HEK293 (cell line): ENCODE measurements around the gene C3.

Experiments
- BCL11A ChIP-seq: fragments of 450-650 bp; formaldehyde crosslinking; IDR thresholded peaks from 2 replicates; pipeline ENCODE4 v1.5.1; 2016; ENCODE audit warnings: low read depth, missing biosample characterization, missing genetic modification characterization
- ZBTB48 ChIP-seq: fragments of 450-650 bp; formaldehyde crosslinking; IDR thresholded peaks from 2 replicates; pipeline ENCODE4 v1.5.1; 2016; ENCODE audit warnings: missing biosample characterization, missing genetic modification characterization
- ZNF174 ChIP-seq: fragments of 450-650 bp; formaldehyde crosslinking; IDR thresholded peaks from 2 replicates; pipeline ENCODE4 v1.5.0; 2017; ENCODE audit warnings: missing biosample characterization, mild to moderate bottlenecking, missing genetic modification characterization
- ZNF248 ChIP-seq: fragments of 450-650 bp; formaldehyde crosslinking; IDR thresholded peaks from 2 replicates; pipeline ENCODE4 v1.5.1; 2017; ENCODE audit warnings: missing biosample characterization, missing genetic modification characterization
- ZNF274 ChIP-seq, 2 experiments: fragments of 200-500 bp in 1 of 2; fragments of 450-650 bp in 1 of 2; sonication (Bioruptor generic) in 1 of 2; formaldehyde crosslinking in 1 of 2; IDR thresholded peaks; 2 replicates each; pipeline versions ENCODE4 v1.5.1 to v1.6.1; 2014 to 2016; ENCODE audit warnings: borderline replicate concordance in 1 of 2, inconsistent platforms in 1 of 2, low read length in 1 of 2, missing biosample characterization in 1 of 2, missing genetic modification characterization in 1 of 2
- ZNF292 ChIP-seq: fragments of 450-650 bp; formaldehyde crosslinking; IDR thresholded peaks from 2 replicates; pipeline ENCODE4 v1.5.1; 2016; ENCODE audit warnings: low read depth, missing biosample characterization, missing genetic modification characterization, borderline replicate concordance
- ZNF670 ChIP-seq: fragments of 450-650 bp; formaldehyde crosslinking; IDR thresholded peaks from 2 replicates; pipeline ENCODE4 v1.5.1; 2016; ENCODE audit warnings: missing biosample characterization, missing genetic modification characterization, low read depth
- TF ChIP-seq, protein P1 (sequence below): fragments of 450-650 bp; formaldehyde crosslinking; IDR thresholded peaks from 2 replicates; pipeline ENCODE4 v1.5.1; 2016; ENCODE audit warnings: missing biosample characterization, missing genetic modification characterization
- TF ChIP-seq, protein P2 (sequence below): fragments of 450-650 bp; formaldehyde crosslinking; IDR thresholded peaks from 2 replicates; pipeline ENCODE4 v1.5.1; 2016; ENCODE audit warnings: missing biosample characterization, missing genetic modification characterization, low read depth
- TF ChIP-seq, protein P3 (sequence below): fragments of 450-650 bp; formaldehyde crosslinking; IDR thresholded peaks from 2 replicates; pipeline ENCODE4 v1.5.1; 2016; ENCODE audit warnings: missing biosample characterization, missing genetic modification characterization
- TF ChIP-seq, protein P4 (sequence below): IDR thresholded peaks from 2 replicates; pipeline ENCODE4 v1.6.1; 2011; ENCODE audit warnings: mild to moderate bottlenecking, low read depth, low read length, borderline replicate concordance

DNA sequence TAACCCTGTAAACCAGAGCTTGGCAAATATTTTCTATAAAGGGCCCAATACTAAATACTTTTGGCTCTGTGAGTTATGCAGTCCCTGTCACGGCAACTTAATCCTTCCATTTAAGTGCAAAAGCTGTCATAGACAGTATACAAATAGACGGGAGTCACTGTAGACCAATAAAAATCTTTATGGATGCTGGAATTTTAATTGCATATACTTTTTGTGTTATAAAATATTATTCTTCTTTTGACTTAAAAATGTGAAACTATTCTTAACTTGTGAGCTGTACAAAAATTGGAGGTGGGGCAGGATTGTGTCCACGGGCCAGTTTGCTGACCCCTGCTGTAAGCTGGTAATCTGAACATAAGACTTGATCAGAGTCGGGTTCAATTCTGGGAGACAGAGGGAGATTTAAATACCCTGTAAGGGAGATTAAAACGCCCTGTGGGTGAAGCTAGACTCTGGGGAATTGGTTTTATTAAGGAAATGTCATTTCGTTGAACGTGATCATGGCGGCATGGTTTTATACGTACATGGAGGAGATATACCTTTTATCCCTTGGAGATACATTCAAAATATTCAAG is 72.2 kb downstream of the C3 start:
- no peak for TF ChIP-seq ZNF248 (tag by site-specific recombination)
- TF ChIP-seq ZNF174 (tag by site-specific recombination) = no peak
- no peak for TF ChIP-seq ZNF292 (tag by site-specific recombination)
- TF ChIP-seq, protein P1, sequence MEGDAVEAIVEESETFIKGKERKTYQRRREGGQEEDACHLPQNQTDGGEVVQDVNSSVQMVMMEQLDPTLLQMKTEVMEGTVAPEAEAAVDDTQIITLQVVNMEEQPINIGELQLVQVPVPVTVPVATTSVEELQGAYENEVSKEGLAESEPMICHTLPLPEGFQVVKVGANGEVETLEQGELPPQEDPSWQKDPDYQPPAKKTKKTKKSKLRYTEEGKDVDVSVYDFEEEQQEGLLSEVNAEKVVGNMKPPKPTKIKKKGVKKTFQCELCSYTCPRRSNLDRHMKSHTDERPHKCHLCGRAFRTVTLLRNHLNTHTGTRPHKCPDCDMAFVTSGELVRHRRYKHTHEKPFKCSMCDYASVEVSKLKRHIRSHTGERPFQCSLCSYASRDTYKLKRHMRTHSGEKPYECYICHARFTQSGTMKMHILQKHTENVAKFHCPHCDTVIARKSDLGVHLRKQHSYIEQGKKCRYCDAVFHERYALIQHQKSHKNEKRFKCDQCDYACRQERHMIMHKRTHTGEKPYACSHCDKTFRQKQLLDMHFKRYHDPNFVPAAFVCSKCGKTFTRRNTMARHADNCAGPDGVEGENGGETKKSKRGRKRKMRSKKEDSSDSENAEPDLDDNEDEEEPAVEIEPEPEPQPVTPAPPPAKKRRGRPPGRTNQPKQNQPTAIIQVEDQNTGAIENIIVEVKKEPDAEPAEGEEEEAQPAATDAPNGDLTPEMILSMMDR = no peak
- TF ChIP-seq, protein P2, sequence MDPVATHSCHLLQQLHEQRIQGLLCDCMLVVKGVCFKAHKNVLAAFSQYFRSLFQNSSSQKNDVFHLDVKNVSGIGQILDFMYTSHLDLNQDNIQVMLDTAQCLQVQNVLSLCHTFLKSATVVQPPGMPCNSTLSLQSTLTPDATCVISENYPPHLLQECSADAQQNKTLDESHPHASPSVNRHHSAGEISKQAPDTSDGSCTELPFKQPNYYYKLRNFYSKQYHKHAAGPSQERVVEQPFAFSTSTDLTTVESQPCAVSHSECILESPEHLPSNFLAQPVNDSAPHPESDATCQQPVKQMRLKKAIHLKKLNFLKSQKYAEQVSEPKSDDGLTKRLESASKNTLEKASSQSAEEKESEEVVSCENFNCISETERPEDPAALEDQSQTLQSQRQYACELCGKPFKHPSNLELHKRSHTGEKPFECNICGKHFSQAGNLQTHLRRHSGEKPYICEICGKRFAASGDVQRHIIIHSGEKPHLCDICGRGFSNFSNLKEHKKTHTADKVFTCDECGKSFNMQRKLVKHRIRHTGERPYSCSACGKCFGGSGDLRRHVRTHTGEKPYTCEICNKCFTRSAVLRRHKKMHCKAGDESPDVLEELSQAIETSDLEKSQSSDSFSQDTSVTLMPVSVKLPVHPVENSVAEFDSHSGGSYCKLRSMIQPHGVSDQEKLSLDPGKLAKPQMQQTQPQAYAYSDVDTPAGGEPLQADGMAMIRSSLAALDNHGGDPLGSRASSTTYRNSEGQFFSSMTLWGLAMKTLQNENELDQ (tag by site-specific recombination) = no peak
- TF ChIP-seq BCL11A (tag by site-specific recombination) = no peak
- TF ChIP-seq, protein P3, sequence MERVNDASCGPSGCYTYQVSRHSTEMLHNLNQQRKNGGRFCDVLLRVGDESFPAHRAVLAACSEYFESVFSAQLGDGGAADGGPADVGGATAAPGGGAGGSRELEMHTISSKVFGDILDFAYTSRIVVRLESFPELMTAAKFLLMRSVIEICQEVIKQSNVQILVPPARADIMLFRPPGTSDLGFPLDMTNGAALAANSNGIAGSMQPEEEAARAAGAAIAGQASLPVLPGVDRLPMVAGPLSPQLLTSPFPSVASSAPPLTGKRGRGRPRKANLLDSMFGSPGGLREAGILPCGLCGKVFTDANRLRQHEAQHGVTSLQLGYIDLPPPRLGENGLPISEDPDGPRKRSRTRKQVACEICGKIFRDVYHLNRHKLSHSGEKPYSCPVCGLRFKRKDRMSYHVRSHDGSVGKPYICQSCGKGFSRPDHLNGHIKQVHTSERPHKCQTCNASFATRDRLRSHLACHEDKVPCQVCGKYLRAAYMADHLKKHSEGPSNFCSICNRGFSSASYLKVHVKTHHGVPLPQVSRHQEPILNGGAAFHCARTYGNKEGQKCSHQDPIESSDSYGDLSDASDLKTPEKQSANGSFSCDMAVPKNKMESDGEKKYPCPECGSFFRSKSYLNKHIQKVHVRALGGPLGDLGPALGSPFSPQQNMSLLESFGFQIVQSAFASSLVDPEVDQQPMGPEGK (tag by site-specific recombination) = no peak
- no peak for TF ChIP-seq ZNF274 (IDR thresholded peaks at IDR 0.05; ENCODE audit: low read length)
- no peak for TF ChIP-seq ZNF274 (tag by site-specific recombination; IDR thresholded peaks at IDR 0.05; ENCODE audit: borderline replicate concordance)
- TF ChIP-seq, protein P4, sequence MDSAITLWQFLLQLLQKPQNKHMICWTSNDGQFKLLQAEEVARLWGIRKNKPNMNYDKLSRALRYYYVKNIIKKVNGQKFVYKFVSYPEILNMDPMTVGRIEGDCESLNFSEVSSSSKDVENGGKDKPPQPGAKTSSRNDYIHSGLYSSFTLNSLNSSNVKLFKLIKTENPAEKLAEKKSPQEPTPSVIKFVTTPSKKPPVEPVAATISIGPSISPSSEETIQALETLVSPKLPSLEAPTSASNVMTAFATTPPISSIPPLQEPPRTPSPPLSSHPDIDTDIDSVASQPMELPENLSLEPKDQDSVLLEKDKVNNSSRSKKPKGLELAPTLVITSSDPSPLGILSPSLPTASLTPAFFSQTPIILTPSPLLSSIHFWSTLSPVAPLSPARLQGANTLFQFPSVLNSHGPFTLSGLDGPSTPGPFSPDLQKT = no peak
- TF ChIP-seq ZBTB48 = no peak
- TF ChIP-seq ZNF670 (tag by site-specific recombination) = no peak
